Measurements from ENCODE around the gene AMN1. TPM values are rescaled to one million over a fixed set of nuclear protein-coding genes. Genes with fewer than 3 reads are reported as not detected.
A peak's percentile ranks its signal among the peaks of the same experiment; 100 is the strongest.

Gene AMN1
- total RNA-seq, 6 donors from 2014 or later: 2.1 to 15.9 (median 5.7) TPM

DNA sequence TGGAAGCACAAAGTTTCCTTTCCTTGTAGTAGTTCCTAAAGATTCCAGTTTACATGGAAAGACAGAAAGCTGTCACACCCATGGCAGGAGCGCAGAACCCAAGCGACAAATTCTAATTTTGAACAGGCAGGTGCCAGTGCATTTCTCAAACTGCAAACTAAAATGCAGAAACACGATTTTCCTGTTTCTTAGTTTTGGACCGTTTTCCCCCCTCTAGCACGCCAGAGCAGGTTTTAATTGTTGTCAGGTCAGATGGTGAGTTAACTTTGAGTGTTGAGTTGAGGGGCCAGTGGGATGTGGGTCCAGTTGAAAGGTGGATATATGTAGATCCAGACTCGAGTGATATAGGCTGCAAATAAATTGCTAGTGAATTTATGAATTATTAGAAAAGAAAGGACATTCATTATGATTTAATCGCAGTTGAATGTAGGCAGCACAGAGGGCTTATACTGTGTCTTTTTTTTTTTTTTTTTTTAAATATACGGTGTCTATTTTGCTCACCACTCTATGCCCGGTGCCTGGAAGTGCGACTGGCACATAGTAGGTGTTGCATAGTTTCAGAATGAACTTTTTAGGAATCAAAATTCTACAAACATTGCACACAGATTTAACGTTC lies 70.2 kb downstream of the AMN1 start:
- WGBS, 2 donors: 21 to 22% methylated on average over 11 of the region's 11 CpGs
- Histone ChIP-seq H3K4me1 (peaks cover 0 to 6% (median 4%) of the 10 kb centered on the region in 4 donors), H3K36me3 (peaks cover 0 to 9% (median 0%) of the 10 kb centered on the region in 4 donors), H3K27ac (peak overlapping the region; percentile 92 to 95 (median 94)), H3K9me3 (no peaks in the 10 kb centered on the region), H3K27me3 (no peaks in the 10 kb centered on the region), H3K4me3 (peak overlapping the region in 3 of 4 donors; percentile 56 to 64 (median 64))
- TF ChIP-seq CTCF (IDR thresholded peaks at IDR 0.05): no peak
- TF ChIP-seq POLR2AphosphoS5 (IDR thresholded peaks at IDR 0.05): no peak
- TF ChIP-seq POLR2A (IDR thresholded peaks at IDR 0.05): no peak
- TF ChIP-seq EP300 (IDR thresholded peaks at IDR 0.05): no peak
- ATAC-seq (ENCODE audit: low FRiP score in 2 of 2) (peak in 1 of 2 donors; percentile 7), DNase-seq (no peak)

DNA sequence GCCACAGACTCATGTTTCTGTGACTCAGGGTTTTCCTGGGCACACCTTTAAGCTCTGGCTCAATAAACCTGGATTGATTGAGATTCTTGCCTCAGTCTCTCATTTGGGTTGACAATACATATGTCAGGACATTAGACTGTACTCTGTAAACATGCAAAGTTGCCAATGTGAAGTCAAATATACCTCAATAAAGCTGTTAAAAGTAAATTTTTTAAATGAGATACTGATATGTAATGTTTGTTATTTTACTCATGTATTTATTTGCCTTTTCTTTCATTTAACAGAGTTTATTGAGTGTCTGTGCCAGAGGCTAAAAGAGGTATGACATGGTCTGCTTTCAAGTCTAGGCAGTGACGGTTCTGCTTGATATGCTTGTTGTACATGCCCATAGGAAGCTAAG lies 73.0 kb downstream of the AMN1 start:
- DNase-seq (no peak), ATAC-seq (ENCODE audit: low FRiP score in 2 of 2) (no peak)
- Histone ChIP-seq H3K27me3 (no peaks in the 10 kb centered on the region), H3K36me3 (no peaks in the 10 kb centered on the region), H3K9me3 (no peaks in the 10 kb centered on the region), H3K27ac (no peak overlapping the region), H3K4me3 (no peak overlapping the region), H3K4me1 (peaks cover 0 to 10% (median 7%) of the 10 kb centered on the region in 4 donors)
- 81 to 100% methylated on average over 1 of the region's 1 CpG for WGBS, 2 donors
- TF ChIP-seq EP300 (IDR thresholded peaks at IDR 0.05) (no peak), POLR2AphosphoS5 (IDR thresholded peaks at IDR 0.05) (no peak), CTCF (IDR thresholded peaks at IDR 0.05) (no peak), POLR2A (IDR thresholded peaks at IDR 0.05) (no peak)

DNA sequence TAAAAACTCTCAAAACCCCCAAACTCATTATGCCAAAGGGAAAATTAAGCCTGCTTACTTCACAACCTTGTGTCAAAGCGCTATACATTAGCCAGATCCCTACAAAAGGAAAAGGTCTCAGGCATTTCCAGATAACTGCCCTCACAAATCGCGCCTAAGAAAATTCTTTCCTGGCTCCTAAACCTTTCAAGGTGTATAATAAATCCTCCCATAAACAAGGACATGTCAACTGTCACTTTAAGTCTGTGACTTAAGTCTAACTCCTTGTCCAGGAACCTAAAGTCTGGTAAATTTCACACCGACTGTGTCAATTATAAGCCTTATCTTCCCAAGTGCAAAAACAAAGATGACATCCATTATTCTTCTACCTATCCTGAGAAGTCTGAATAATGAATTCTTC lies 73.6 kb downstream of the AMN1 start:
- Histone ChIP-seq H3K27me3 (no peaks in the 10 kb centered on the region), H3K4me1 (peaks cover 0 to 10% (median 7%) of the 10 kb centered on the region in 4 donors), H3K4me3 (no peak overlapping the region), H3K27ac (no peak overlapping the region), H3K9me3 (no peaks in the 10 kb centered on the region), H3K36me3 (no peaks in the 10 kb centered on the region)
- ATAC-seq (ENCODE audit: low FRiP score in 2 of 2) (no peak), DNase-seq (no peak)
- WGBS, 2 donors: 72 to 77% methylated on average over 4 of the region's 4 CpGs
- TF ChIP-seq CTCF (IDR thresholded peaks at IDR 0.05): no peak
- no peak for TF ChIP-seq POLR2A (IDR thresholded peaks at IDR 0.05)

DNA sequence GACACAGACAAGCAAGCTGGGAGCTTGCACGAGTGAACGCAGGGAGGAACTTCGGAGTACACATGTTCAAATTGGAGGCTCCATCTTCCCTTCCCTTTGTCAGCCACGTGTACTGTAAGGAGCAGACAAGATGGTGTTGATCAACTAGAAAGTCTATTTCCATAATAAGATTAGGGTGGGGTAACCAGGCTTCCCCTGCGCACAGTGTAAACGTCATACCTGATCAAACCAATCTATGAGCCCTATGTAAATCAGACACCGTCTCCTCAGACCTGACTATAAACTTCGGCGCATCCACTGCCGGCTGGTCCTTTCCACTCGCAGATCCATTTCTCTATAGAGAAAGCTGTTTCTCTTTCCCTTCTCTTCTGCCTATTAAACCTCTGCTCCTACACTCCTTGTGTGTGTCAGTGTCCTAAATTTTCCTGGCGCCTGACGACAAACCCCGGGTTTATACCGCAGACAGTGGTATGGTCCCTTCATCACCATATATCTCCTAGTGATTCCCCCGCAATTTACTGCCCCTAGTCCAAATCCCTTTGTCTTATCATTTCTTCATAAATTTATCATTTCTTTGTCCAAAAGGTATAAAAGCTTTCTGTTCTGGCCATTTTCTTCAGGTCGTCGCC lies 76.8 kb downstream of the AMN1 start:
- H3K36me3 ChIP-seq: no peaks in the 10 kb centered on the region
- no peaks in the 10 kb centered on the region for H3K27me3 ChIP-seq
- H3K27ac ChIP-seq: no peak overlapping the region
- no peaks in the 10 kb centered on the region for H3K9me3 ChIP-seq
- TF ChIP-seq EP300 (IDR thresholded peaks at IDR 0.05) (no peak), CTCF (IDR thresholded peaks at IDR 0.05) (no peak)
- WGBS, 2 donors: 93 to 95% methylated on average over 15 to 18 of the region's 18 CpGs
- ATAC-seq (ENCODE audit: low FRiP score in 2 of 2) (no peak), DNase-seq (no peak)
- H3K4me3 ChIP-seq: no peak overlapping the region
- peaks cover 0 to 5% (median 4%) of the 10 kb centered on the region in 4 donors for H3K4me1 ChIP-seq

DNA sequence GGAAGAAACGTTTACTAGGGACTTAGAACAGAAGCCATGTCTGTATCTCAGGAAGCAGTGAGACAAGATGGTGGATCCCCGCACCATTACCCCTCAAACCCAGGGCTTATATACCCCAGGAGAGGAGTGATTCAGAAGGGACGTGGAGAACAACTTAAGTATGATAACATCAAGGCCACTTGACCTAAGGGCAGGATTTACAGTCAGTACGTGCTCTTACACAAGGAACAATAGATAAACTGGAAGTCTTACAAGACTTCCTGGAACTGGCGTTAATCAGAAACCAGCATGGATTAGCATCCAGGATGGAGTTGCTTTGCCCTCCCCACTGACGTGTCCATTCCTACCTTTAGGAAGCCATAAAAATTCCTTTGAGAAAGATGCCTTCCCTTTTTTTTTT lies 77.9 kb downstream of the AMN1 start:
- Histone ChIP-seq H3K9me3 (no peaks in the 10 kb centered on the region), H3K4me1 (peaks cover 0 to 5% (median 4%) of the 10 kb centered on the region in 4 donors), H3K27me3 (no peaks in the 10 kb centered on the region), H3K27ac (no peak overlapping the region), H3K36me3 (no peaks in the 10 kb centered on the region), H3K4me3 (no peak overlapping the region)
- ATAC-seq (ENCODE audit: low FRiP score in 2 of 2) (no peak), DNase-seq (no peak)
- WGBS, 2 donors: 55 to 59% methylated on average over 6 of the region's 6 CpGs
- TF ChIP-seq CTCF (IDR thresholded peaks at IDR 0.05) (no peak), POLR2AphosphoS5 (IDR thresholded peaks at IDR 0.05) (peak in 1 of 2 donors; percentile 79), EP300 (IDR thresholded peaks at IDR 0.05) (peak; percentile 80 to 93 (median 88))

All from upper lobe of left lung (tissue), 6 donors.